ENCODE measurements around the gene ADAMTS3. TPM values are rescaled to one million over a fixed set of nuclear protein-coding genes. Genes with fewer than 3 reads are reported as not detected.

ADAMTS3 gene
- total RNA-seq, 1 donor: 2.2 TPM

DNA sequence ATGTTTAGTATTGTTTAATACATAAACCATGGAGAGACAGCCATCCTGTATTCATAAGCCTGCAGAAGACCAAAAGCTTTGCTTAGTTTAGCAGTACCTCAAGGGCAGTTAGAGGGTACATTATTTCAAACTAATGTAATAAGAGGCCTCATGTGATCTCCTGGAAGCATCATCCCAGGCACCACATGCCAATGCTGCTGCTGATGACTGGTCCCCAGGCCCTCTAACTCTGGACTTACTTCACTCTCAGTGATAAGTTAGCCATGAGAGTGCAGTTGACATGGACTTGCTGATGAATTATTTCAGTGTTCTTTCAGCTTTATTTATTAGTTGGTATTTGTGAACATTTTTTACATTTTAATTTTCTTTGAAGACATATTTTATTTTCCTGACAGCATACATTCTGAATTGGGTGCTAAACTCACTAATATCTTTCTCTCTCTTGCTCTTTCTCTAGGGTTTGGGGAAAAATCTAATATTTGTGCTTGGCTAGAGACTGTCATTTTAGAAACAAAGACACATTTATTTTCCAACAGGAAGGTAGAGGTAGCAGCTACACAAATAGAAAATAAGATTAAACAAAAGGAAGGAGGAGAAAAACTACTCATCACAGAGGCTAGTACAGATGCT, 329.4 kb downstream of the ADAMTS3 start:
- H3K9me3 ChIP-seq (ENCODE audit: low read depth, low read length): no peaks in the 10 kb centered on the region
- TF ChIP-seq, protein P1, sequence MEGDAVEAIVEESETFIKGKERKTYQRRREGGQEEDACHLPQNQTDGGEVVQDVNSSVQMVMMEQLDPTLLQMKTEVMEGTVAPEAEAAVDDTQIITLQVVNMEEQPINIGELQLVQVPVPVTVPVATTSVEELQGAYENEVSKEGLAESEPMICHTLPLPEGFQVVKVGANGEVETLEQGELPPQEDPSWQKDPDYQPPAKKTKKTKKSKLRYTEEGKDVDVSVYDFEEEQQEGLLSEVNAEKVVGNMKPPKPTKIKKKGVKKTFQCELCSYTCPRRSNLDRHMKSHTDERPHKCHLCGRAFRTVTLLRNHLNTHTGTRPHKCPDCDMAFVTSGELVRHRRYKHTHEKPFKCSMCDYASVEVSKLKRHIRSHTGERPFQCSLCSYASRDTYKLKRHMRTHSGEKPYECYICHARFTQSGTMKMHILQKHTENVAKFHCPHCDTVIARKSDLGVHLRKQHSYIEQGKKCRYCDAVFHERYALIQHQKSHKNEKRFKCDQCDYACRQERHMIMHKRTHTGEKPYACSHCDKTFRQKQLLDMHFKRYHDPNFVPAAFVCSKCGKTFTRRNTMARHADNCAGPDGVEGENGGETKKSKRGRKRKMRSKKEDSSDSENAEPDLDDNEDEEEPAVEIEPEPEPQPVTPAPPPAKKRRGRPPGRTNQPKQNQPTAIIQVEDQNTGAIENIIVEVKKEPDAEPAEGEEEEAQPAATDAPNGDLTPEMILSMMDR (IDR thresholded peaks at IDR 0.05; ENCODE audit: extremely low read depth, low read depth, low read length): no peak
- DNase-seq (ENCODE audit: insufficient read length, low spot score, missing footprints): peak; percentile 30
- no peaks in the 10 kb centered on the region for H3K79me2 ChIP-seq (ENCODE audit: insufficient read depth, low read length)
- no peak overlapping the region for H3K27ac ChIP-seq (ENCODE audit: low read depth, low read length)
- no peak overlapping the region for H2AFZ ChIP-seq (ENCODE audit: low read length)
- no peaks in the 10 kb centered on the region for H3K36me3 ChIP-seq (ENCODE audit: insufficient read depth, low read length)
- H4K20me1 ChIP-seq (ENCODE audit: insufficient read depth, low read length): no peaks in the 10 kb centered on the region
- H3K4me2 ChIP-seq (ENCODE audit: insufficient read depth, low read length): no peak overlapping the region
- H3K4me1 ChIP-seq (ENCODE audit: insufficient read depth, low read length): no peaks in the 10 kb centered on the region
- no peak overlapping the region for H3K4me3 ChIP-seq (ENCODE audit: insufficient read depth, low read length)
- no peaks in the 10 kb centered on the region for H3K27me3 ChIP-seq (ENCODE audit: insufficient read depth, low read length)

Measured in osteoblast (primary cell).